22Rv1 (cell line): ENCODE data around the gene ADAP1.

Source experiments
- H3K27ac ChIP-seq: fragments of 450-650 bp; 2 replicates; pipeline ENCODE4 v1.5.1; 2017
- ZFX ChIP-seq: fragments of 450-650 bp; IDR thresholded peaks from 2 replicates; pipeline ENCODE4 v1.6.1; 2017; ENCODE audit warnings: antibody characterized with exemption, borderline replicate concordance
- TF ChIP-seq, protein P1 (sequence below): fragments of 450-650 bp; IDR thresholded peaks from 2 replicates; pipeline ENCODE4 v1.5.1; 2017; ENCODE audit warnings: mild to moderate bottlenecking

Gene ADAP1

DNA sequence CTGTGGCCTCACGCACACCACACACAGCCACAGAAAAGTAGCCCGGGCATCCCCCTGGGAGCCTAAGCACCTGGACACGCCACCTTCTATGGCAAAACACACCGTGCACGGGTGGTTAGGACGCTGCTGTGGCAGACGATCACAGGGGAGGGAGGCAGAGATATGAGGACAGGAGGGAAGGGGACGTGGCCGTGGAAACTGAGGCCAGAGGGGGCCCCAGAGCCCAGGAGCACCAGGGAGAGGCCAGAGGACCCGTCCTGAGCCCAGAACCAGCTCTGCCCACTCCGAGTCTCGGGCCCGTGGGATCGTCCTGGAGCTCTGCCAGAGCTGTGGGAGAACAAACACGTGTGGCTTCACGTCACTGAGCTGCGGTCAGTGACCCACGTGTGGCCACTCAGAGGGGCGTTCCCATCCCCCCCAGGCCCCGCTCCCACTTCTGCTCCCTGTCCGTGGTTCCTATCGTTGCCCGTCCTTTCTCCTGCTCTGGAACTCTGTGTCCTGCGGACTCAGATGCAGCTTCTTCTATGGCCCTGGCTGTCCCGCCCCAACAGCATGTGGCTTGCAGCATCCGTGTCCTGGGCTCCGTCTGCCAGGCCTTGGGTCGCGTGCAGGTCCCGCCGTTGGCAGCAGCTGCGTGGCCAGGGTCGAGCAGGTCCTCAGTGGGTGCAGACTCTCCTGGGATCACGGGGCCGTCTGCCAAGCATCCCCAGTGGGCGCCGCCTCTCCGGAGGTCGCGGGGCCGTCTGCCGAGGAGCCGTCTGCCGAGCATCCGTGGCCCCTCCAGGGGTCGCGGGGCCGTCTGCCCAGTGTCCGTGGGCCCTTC is 47.1 kb downstream of the ADAP1 start:
- H3K27ac ChIP-seq, result no peak overlapping the region
- TF ChIP-seq, protein P1, sequence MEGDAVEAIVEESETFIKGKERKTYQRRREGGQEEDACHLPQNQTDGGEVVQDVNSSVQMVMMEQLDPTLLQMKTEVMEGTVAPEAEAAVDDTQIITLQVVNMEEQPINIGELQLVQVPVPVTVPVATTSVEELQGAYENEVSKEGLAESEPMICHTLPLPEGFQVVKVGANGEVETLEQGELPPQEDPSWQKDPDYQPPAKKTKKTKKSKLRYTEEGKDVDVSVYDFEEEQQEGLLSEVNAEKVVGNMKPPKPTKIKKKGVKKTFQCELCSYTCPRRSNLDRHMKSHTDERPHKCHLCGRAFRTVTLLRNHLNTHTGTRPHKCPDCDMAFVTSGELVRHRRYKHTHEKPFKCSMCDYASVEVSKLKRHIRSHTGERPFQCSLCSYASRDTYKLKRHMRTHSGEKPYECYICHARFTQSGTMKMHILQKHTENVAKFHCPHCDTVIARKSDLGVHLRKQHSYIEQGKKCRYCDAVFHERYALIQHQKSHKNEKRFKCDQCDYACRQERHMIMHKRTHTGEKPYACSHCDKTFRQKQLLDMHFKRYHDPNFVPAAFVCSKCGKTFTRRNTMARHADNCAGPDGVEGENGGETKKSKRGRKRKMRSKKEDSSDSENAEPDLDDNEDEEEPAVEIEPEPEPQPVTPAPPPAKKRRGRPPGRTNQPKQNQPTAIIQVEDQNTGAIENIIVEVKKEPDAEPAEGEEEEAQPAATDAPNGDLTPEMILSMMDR, result no peak
- no peak for TF ChIP-seq ZFX

DNA sequence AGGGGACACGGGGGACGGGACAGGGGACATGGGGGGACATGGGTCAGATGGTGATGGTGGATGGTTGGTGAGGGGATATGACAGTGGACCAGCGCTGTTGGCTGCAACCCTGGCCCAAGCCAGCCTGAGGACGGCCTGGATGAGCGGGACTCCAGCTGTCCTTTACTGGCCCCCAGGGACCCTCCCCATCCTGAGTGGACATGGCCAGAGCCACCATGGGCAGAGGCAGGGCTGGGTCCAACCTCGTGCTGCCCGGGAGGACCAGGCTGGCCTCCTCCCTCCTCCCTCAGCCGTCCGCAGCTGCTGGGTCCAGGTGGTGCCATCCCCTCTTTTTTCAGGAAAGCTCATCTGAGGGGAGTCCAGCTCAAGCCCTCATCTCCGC is 47.7 kb downstream of the ADAP1 start:
- no peak overlapping the region for H3K27ac ChIP-seq
- TF ChIP-seq, protein P1, result no peak
- no peak for TF ChIP-seq ZFX

DNA sequence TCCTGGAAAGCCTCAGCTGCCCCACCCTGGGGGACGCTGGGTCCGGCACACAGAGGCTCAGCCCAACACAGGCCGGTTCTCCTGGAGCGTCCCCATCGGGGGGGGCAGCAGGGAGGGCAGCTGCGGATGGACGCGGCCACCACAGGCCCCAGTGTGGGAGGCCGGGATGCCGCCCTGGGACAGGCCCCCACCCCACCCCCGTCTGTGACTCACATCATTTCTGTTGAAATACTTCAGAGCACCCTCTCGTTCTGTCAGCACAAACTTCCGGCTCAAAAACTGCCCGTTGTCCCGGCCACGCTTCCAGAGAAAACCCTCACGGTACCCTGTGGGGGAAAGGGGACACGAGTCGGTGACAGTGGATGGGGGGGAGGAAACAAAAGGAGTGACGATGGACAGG is 49.6 kb downstream of the ADAP1 start:
- TF ChIP-seq, protein P1, result no peak
- TF ChIP-seq ZFX, result no peak
- no peak overlapping the region for H3K27ac ChIP-seq

DNA sequence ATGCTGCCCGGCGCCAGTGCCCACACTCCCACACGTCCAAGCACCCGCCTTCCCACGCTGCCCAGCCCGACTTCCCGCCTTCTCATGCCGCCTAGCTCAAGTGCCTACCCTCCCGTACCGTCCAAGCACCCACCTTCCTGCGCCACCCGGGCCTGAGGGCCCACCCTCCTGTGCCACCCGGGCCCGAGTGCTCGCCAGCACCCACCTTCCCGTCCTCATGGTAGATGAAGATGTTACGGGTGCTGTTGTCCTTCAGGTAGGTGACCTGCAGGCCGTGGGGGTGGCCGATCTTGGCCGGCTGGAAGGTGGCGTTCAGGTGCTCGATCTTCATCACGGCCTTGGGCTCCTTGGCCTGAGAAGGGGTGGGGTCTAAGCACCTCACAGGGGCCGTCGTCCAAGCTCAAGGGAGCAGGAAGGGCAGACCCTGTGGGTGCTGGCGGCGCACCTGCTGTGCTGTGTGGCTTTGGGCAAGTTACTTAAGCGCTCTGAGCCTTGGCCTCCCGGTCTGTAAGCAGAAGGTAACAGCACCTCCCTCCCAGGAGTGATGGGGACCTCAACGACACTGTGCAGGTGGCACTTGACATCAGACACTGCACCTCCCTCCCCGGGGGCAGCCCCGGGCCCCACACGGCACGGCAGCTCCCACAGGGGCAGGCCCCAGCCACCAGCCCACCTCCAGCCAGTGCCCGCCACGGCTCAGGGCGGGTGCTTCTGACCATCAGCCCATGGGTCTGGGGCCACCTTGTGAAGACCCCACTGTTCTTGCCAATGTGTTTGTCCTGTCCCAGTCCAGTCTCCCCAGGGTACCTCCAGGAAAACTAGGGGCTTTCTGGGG is 50.3 kb downstream of the ADAP1 start:
- no peak overlapping the region for H3K27ac ChIP-seq
- TF ChIP-seq, protein P1, result no peak
- TF ChIP-seq ZFX, result no peak

DNA sequence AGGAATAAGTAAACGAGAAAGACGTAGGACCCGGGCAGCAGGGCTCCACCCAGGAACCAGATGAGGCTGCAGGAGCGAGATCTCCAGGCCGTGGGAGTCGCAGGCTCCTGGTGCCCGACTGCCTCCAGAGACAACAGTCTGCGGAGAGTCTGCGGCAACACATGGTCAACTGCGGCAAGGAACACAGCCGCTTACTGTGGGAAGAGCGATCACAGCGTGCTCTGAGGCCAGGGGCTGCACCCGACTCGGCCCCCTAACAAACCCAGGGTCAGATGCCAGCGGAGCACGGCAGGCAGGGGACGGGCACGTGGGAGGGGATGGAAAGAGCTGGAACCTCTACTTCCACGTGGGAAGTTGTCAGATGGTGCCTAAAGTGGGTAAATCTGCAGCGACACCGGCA is 51.5 kb downstream of the ADAP1 start:
- no peak overlapping the region for H3K27ac ChIP-seq
- TF ChIP-seq, protein P1, result no peak
- TF ChIP-seq ZFX, result no peak

DNA sequence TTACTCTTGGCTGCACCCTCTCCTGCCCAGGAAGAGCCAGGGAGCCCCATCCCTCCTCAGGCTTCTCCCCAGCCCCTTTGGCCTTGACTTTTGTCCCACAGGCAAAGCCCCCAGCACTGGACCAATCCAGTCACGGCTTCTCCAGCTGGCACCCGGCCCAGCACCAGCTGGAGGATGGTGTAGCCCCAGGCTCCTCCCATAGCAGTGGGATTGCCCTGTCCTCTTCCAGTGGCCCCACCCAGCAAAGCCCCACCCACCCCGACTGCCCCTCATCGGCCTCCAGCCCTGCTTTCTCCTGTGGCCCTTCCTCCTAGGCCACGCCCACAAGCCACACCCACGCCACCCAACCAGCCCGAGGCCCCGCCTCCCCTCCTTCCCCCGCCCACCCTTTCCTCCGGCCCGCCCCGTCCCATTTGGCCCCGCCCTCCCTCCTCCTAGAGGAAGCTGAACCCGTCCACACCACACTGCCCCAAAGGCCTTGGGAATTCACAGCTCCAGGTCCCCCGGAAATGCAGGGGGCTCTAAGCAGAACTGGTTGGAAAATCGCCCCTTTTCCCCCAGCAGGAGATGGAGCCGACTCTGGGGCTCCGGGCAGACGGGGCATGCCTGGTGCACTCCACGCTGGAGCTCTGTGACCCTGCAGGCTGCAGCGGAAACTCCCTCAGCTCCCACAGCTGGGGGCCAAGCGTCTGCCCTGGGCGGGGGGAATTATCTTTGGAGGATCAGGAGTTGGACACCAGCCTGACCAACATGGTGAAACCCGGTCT is 52.9 kb downstream of the ADAP1 start:
- TF ChIP-seq, protein P1, result no peak
- no peak for TF ChIP-seq ZFX
- no peak overlapping the region for H3K27ac ChIP-seq

DNA sequence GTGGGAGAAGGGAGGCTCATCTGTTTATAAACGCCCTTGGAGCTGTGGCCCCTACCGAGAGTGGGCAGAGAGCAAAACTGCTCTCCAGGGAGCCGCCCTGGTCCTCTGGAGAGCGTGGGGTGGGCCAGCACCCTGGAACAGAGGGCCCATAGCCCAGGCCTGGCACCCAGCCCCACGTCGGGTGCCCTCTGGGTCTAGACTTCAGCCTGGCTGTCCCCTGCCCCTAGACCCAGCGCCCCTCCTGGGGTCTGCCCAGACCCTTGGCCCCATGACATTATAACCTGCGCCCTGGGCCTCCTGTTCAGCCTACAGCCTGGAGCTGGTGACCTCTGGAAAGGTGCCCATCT is 53.5 kb downstream of the ADAP1 start:
- TF ChIP-seq, protein P1, result no peak
- TF ChIP-seq ZFX, result no peak
- no peak overlapping the region for H3K27ac ChIP-seq
